Endothelial cell of umbilical vein (primary cell): ENCODE data around the gene PTPRD. TPM values are rescaled to one million over a fixed set of nuclear protein-coding genes. Genes with fewer than 3 reads are reported as not detected.

Source experiments
- BruUV-seq: library from RNA; stranded (reverse); fragments of 400-500 nt; replicated peaks from 2 replicates; lab custom pipeline; 2021; lab: Mats Ljungman, UMichigan
- CTCF ChIA-PET: fragments of 300-600, 350-600 bp; sonication (Branson Sonifier 250); formaldehyde crosslinking; loops from one replicate; lab custom pipeline; 2021; ENCODE audit warnings: antibody characterized with exemption, inconsistent platforms; lab: Charles Lee
- POLR2A ChIA-PET: fragments of 300-600, 350-600 bp; sonication (Branson Sonifier 250); formaldehyde crosslinking; loops from one replicate; lab custom pipeline; 2021; ENCODE audit warnings: antibody characterized with exemption, inconsistent platforms; lab: Charles Lee
- DNase-seq: peaks from one replicate; pipeline ENCODE4 v3.0.0-alpha.2; 2011; ENCODE audit warnings: low read depth, low spot score
- FAIRE-seq: peaks from 2 replicates; lab custom pipeline; 2011; peaks lifted over from hg19 to GRCh38; lab: Jason Lieb, UNC
- H2AFZ ChIP-seq: 2 replicates; pipeline ENCODE4 v1.6.0; 2012; ENCODE audit warnings: low read depth, low read length, control low read depth, inconsistent platforms
- H3K27ac ChIP-seq: 2 replicates; pipeline ENCODE4 v1.5.1; 2011; ENCODE audit warnings: low read depth, mild to moderate bottlenecking, control low read depth, low read length, moderate library complexity; ENCODE audit not compliant: insufficient read depth
- H3K27me3 ChIP-seq, 2 experiments: 2 replicates each; pipeline versions ENCODE4 v1.6.0 to v1.6.1; 2011; ENCODE audit warnings: low read length in 2 of 2, mixed read lengths in 1 of 2; ENCODE audit not compliant: control insufficient read depth in 2 of 2, insufficient read depth in 2 of 2
- H3K36me3 ChIP-seq, 2 experiments: 2 replicates in 1 of 2; 3 replicates in 1 of 2; pipeline ENCODE4 v1.5.1; 2011; ENCODE audit warnings: low read length in 2 of 2, mild to moderate bottlenecking in 1 of 2, moderate library complexity in 1 of 2; ENCODE audit not compliant: control insufficient read depth in 2 of 2, insufficient read depth in 2 of 2; ENCODE audit errors: extremely low read depth in 1 of 2
- H3K4me1 ChIP-seq: 3 replicates; pipeline ENCODE4 v1.5.1; 2011; ENCODE audit warnings: mild to moderate bottlenecking, low read length; ENCODE audit not compliant: control insufficient read depth, insufficient read depth; ENCODE audit errors: extremely low read depth
- H3K4me2 ChIP-seq: 2 replicates; pipeline ENCODE4 v1.6.1; 2011; ENCODE audit warnings: low read length, control low read depth, mixed read lengths; ENCODE audit not compliant: insufficient read depth
- H3K4me3 ChIP-seq, 3 experiments: fragments of 200-600 bp in 1 of 3; sonication (generic), shearing (Covaris generic) in 1 of 3; replicated peaks in 1 of 3; 2 replicates each; pipeline ENCODE4 v1.5.1; 2011 to 2016; ENCODE audit warnings: control low read depth in 3 of 3, low read length in 3 of 3, mild to moderate bottlenecking in 2 of 3, inconsistent platforms in 1 of 3, low read depth in 1 of 3, moderate library complexity in 1 of 3; ENCODE audit not compliant: insufficient read depth in 1 of 3
- H3K79me2 ChIP-seq: 2 replicates; pipeline ENCODE4 v1.6.0; 2012; ENCODE audit warnings: low read length, inconsistent platforms; ENCODE audit not compliant: control insufficient read depth, insufficient read depth
- H3K9ac ChIP-seq: replicated peaks from 2 replicates; pipeline ENCODE3; 2011; ENCODE audit warnings: low read length, control low read depth; ENCODE audit not compliant: insufficient read depth; ENCODE audit errors: extremely low read depth
- H3K9me1 ChIP-seq: replicated peaks from 3 replicates; pipeline ENCODE4 v1.6.0; 2011; ENCODE audit warnings: mild to moderate bottlenecking, low read length; ENCODE audit not compliant: control insufficient read depth, insufficient read depth; ENCODE audit errors: extremely low read depth
- H3K9me3 ChIP-seq: replicated peaks from 2 replicates; pipeline ENCODE4 v1.5.1; 2012; ENCODE audit warnings: low read length, inconsistent platforms; ENCODE audit not compliant: control insufficient read depth, insufficient read depth
- H4K20me1 ChIP-seq: replicated peaks from 2 replicates; pipeline ENCODE3; 2011; ENCODE audit warnings: mild to moderate bottlenecking, low read length; ENCODE audit not compliant: control insufficient read depth, insufficient read depth; ENCODE audit errors: extremely low read depth
- CTCF ChIP-seq, 2 donors: IDR thresholded peaks; 1 replicate in 1 of 2; 2 replicates in 1 of 2; pipeline ENCODE4 v1.5.1; 2011; ENCODE audit warnings: low read length in 2 of 2, mild to moderate bottlenecking in 2 of 2, moderate library complexity in 2 of 2, control low read depth in 1 of 2, inconsistent platforms in 1 of 2, low read depth in 1 of 2; ENCODE audit not compliant: insufficient read depth in 1 of 2; ENCODE audit errors: extremely low read depth in 1 of 2
- EZH2 ChIP-seq: IDR thresholded peaks from 2 replicates; pipeline ENCODE4 v1.6.1; 2012; ENCODE audit warnings: borderline replicate concordance, low read depth, mild to moderate bottlenecking, moderate library complexity, low read length, inconsistent platforms; ENCODE audit not compliant: severe bottlenecking
- FOS ChIP-seq: IDR thresholded peaks from 2 replicates; pipeline ENCODE4 v1.6.1; 2011; ENCODE audit warnings: mild to moderate bottlenecking, low read length, moderate library complexity, borderline replicate concordance; ENCODE audit not compliant: insufficient read depth
- GATA2 ChIP-seq: IDR thresholded peaks from 2 replicates; pipeline ENCODE4 v1.7.0; 2011; ENCODE audit warnings: low read depth, mild to moderate bottlenecking, moderate library complexity, mixed read lengths, low read length; ENCODE audit not compliant: insufficient read length, insufficient read depth
- JUN ChIP-seq: IDR thresholded peaks from 2 replicates; pipeline ENCODE4 v1.6.1; 2011; ENCODE audit warnings: borderline replicate concordance, low read depth; ENCODE audit not compliant: insufficient read length, insufficient read depth
- MAX ChIP-seq: IDR thresholded peaks from 2 replicates; pipeline ENCODE4 v1.6.1; 2011; ENCODE audit not compliant: insufficient read depth, insufficient read length
- MYC ChIP-seq: IDR thresholded peaks from one replicate; pipeline ENCODE4 v1.6.1; 2011; ENCODE audit warnings: mild to moderate bottlenecking, low read depth, low read length
- POLR2A ChIP-seq: IDR thresholded peaks from 2 replicates; pipeline ENCODE4 v1.6.1; 2012; ENCODE audit warnings: low read depth, mild to moderate bottlenecking, control low read depth, low read length
- POLR2AphosphoS5 ChIP-seq: IDR thresholded peaks from 2 replicates; pipeline ENCODE4 v1.6.1; 2012; ENCODE audit warnings: low read depth, mild to moderate bottlenecking, control low read depth, low read length, moderate library complexity; ENCODE audit not compliant: insufficient read depth
- dilution Hi-C: fragments of 300-500 bp; cut with MboI; formaldehyde crosslinking; loops from one replicate; pipeline ENCODE4 v1.15.0; 2019; ENCODE audit warnings: low sequenced_read_pairs; ENCODE audit not compliant: extremely low pct_ligation_motif_present
- intact Hi-C: fragments of 100-400 bp; cut with micrococcal nuclease; formaldehyde crosslinking; loops from one replicate; pipeline ENCODE4 v1.10.0; 2022
- polyA plus RNA-seq, 4 experiments: library from polyadenylated mRNA; depleted of rRNA in 3 of 4; stranded (reverse) in 3 of 4; unstranded in 1 of 4; fragments of >200 nt; gene quantifications; 2 replicates each; pipeline versions ENCODE4 v1.2.1 to v1.2.3, GENCODE V29; 2011 to 2012; ENCODE audit warnings: missing spikeins in 1 of 4
- total RNA-seq: library from RNA; stranded (reverse); gene quantifications from 2 replicates; pipeline ENCODE4 v1.2.3, GENCODE V29; 2021

Gene PTPRD
- total and polyA plus RNA-seq, 2 donors (not counting 3 experiments of a cell fraction or from before 2014, with no cell fraction given) = 5.5 to 5.7 TPM

GRCh38 chr9:8670751-8671150 lies 1942.1 kb downstream of the PTPRD start:
- DNase-seq (no peak), FAIRE-seq (no peak)
- no peak for TF ChIP-seq GATA2
- TF ChIP-seq JUN = no peak
- TF ChIP-seq FOS = no peak
- TF ChIP-seq EZH2 = no peak
- no peak for TF ChIP-seq POLR2A
- TF ChIP-seq MAX = no peak
- Histone ChIP-seq H3K36me3 (no peaks in the 10 kb centered on the region), H3K79me2 (no peaks in the 10 kb centered on the region), H3K9me1 (no peaks in the 10 kb centered on the region), H4K20me1 (no peaks in the 10 kb centered on the region), H3K4me3 (no peak overlapping the region), H3K4me2 (no peak overlapping the region), H2AFZ (no peak overlapping the region), H3K27me3 (no peaks in the 10 kb centered on the region), H3K4me1 (no peaks in the 10 kb centered on the region), H3K9me3 (no peaks in the 10 kb centered on the region), H3K9ac (no peak overlapping the region), H3K27ac (no peak overlapping the region)
- ChIA-PET CTCF (no interaction called here), POLR2A (no interaction called here)
- dilution Hi-C loops (no loop called here), intact Hi-C loops (loop anchor here (1.0 to 5.0 kb wide), 2 partner anchors 8 to 1093 kb away; no protein-coding TSS in a partner anchor)
- BruUV-seq = no TSS peak

GRCh38 chr9:8668751-8669150 lies 1944.1 kb downstream of the PTPRD start:
- dilution Hi-C loops = no loop called here
- TF ChIP-seq MAX (no peak), MYC (no peak), CTCF (IDR thresholded peaks at IDR 0.05; ENCODE audit: extremely low read depth in 1 of 2, insufficient read depth in 1 of 2, low read depth in 1 of 2, low read length in 2 of 2) (no peak), FOS (no peak), POLR2AphosphoS5 (no peak), GATA2 (no peak), EZH2 (no peak), JUN (no peak), POLR2A (no peak)
- BruUV-seq = no TSS peak
- no peak for FAIRE-seq
- intact Hi-C loops = no loop called here
- H3K36me3 ChIP-seq = no peaks in the 10 kb centered on the region
- H3K27ac ChIP-seq = no peak overlapping the region
- H3K79me2 ChIP-seq = no peaks in the 10 kb centered on the region
- H3K27me3 ChIP-seq = no peaks in the 10 kb centered on the region
- H3K9me3 ChIP-seq = no peaks in the 10 kb centered on the region
- DNase-seq = no peak
- ChIA-PET POLR2A (no interaction called here), CTCF (no interaction called here)
- H3K4me2 ChIP-seq = no peak overlapping the region
- no peak overlapping the region for H2AFZ ChIP-seq
- no peaks in the 10 kb centered on the region for H4K20me1 ChIP-seq
- H3K9me1 ChIP-seq = no peaks in the 10 kb centered on the region
- H3K4me3 ChIP-seq = no peak overlapping the region
- no peak overlapping the region for H3K9ac ChIP-seq
- H3K4me1 ChIP-seq = no peaks in the 10 kb centered on the region
